ENCODE data around the gene SLC22A5.

- TF ChIP-seq CTCF (IDR thresholded peaks at IDR 0.05) (no peak), EZH2 (IDR thresholded peaks at IDR 0.05; ENCODE audit: borderline replicate concordance, insufficient read depth, low read depth, low read length, poor library complexity, severe bottlenecking) (no peak)
These were observed 866 bp downstream of the SLC22A5 start for GRCh38 chr5:132370181-132370970.
